KMS-11 (cell line): ENCODE data around the gene EYA3.
"Not testable (repeated sequence)": the region's sequence is repeated elsewhere in the genome, so short reads cannot be mapped to it uniquely, and the experiment has no call there.

Experiments
- H2AFZ ChIP-seq: fragments of 200-600 bp; sonication (generic); 2 replicates; pipeline ENCODE4 v1.6.1; 2016; ENCODE audit warnings: antibody characterized with exemption, mixed run types, low read depth
- H3K27ac ChIP-seq: fragments of 200-600 bp; sonication (generic); 2 replicates; pipeline ENCODE4 v1.6.1; 2016; ENCODE audit warnings: mild to moderate bottlenecking, mixed run types
- H3K27me3 ChIP-seq: fragments of 200-600 bp; sonication (generic); 2 replicates; pipeline ENCODE4 v1.6.1; 2017; ENCODE audit warnings: mild to moderate bottlenecking, low read depth, mixed run types, moderate library complexity; ENCODE audit not compliant: insufficient read depth
- H3K36me3 ChIP-seq: fragments of 200-600 bp; sonication (generic); 2 replicates; pipeline ENCODE4 v1.6.1; 2017; ENCODE audit warnings: mild to moderate bottlenecking, mixed run types; ENCODE audit not compliant: insufficient read depth
- H3K4me1 ChIP-seq: fragments of 200-600 bp; sonication (generic); 2 replicates; pipeline ENCODE4 v1.6.1; 2016; ENCODE audit warnings: mild to moderate bottlenecking, low read depth, mixed run types; ENCODE audit not compliant: poor library complexity, severe bottlenecking
- H3K4me2 ChIP-seq: fragments of 200-600 bp; sonication (generic); 2 replicates; pipeline ENCODE4 v1.7.0; 2016; ENCODE audit warnings: mild to moderate bottlenecking, mixed run types
- H3K4me3 ChIP-seq: fragments of 200-600 bp; sonication (generic); IDR thresholded peaks from 2 replicates; pipeline ENCODE4 v1.6.1; 2017; ENCODE audit warnings: low read depth, low read length, mixed read lengths; ENCODE audit not compliant: insufficient read depth
- H3K79me2 ChIP-seq: fragments of 200-600 bp; sonication (generic); 2 replicates; pipeline ENCODE4 v1.6.1; 2016; ENCODE audit warnings: low read depth, mixed run types; ENCODE audit not compliant: insufficient read depth
- H3K9ac ChIP-seq: fragments of 200-600 bp; sonication (generic); 2 replicates; pipeline ENCODE4 v1.6.1; 2016; ENCODE audit warnings: mild to moderate bottlenecking, mixed run types
- H4K20me1 ChIP-seq: fragments of 200-600 bp; sonication (generic); 2 replicates; pipeline ENCODE4 v1.6.1; 2016; ENCODE audit warnings: mild to moderate bottlenecking, mixed run types; ENCODE audit not compliant: insufficient read depth
- CTCF ChIP-seq: fragments of 200-600 bp; sonication (generic); conservative IDR thresholded peaks from 2 replicates; pipeline ENCODE4 v1.6.1; 2017; ENCODE audit warnings: low read depth, mild to moderate bottlenecking, antibody characterized with exemption, low read length, moderate library complexity, mixed read lengths

Gene EYA3

GRCh38 chr1:28010969-28011368 is 77.4 kb downstream of the EYA3 start:
- Histone ChIP-seq H3K4me1 (no peaks in the 10 kb centered on the region), H3K27ac (no peak overlapping the region), H2AFZ (no peak overlapping the region), H3K36me3 (no peaks in the 10 kb centered on the region; the same call in 1 of the 2 replicates), H3K4me2 (no peak overlapping the region), H3K9ac (no peak overlapping the region), H4K20me1 (no peaks in the 10 kb centered on the region), H3K79me2 (no peaks in the 10 kb centered on the region), H3K4me3 (no peak overlapping the region), H3K27me3 (no peaks in the 10 kb centered on the region)
- no peak for TF ChIP-seq CTCF

- H3K4me1 ChIP-seq, H3K4me3 ChIP-seq, H3K36me3 ChIP-seq, H3K27ac ChIP-seq, H3K9ac ChIP-seq, H3K4me2 ChIP-seq, H2AFZ ChIP-seq, H4K20me1 ChIP-seq, H3K79me2 ChIP-seq, H3K27me3 ChIP-seq: not testable (repeated sequence)
These were observed 85.3 kb downstream of the EYA3 start for GRCh38 chr1:28003117-28003516.

- Histone ChIP-seq H3K4me3 (no peak overlapping the region), H3K36me3 (peaks cover 4% of the 10 kb centered on the region; the same call in 1 of the 2 replicates), H3K79me2 (no peaks in the 10 kb centered on the region), H2AFZ (no peak overlapping the region), H3K4me1 (no peaks in the 10 kb centered on the region), H3K27ac (no peak overlapping the region), H3K4me2 (no peak overlapping the region), H3K9ac (no peak overlapping the region), H4K20me1 (no peaks in the 10 kb centered on the region), H3K27me3 (no peaks in the 10 kb centered on the region)
- no peak for TF ChIP-seq CTCF
These were observed 85.8 kb downstream of the EYA3 start for GRCh38 chr1:28002600-28002999.

- Histone ChIP-seq H3K27me3 (no peaks in the 10 kb centered on the region), H3K9ac (no peak overlapping the region), H3K27ac (no peak overlapping the region), H3K79me2 (no peaks in the 10 kb centered on the region), H3K4me1 (peaks cover 10% of the 10 kb centered on the region), H3K36me3 (peaks cover 8% of the 10 kb centered on the region; the same call in 1 of the 2 replicates), H2AFZ (no peak overlapping the region), H3K4me2 (no peak overlapping the region), H3K4me3 (no peak overlapping the region), H4K20me1 (no peaks in the 10 kb centered on the region)
- no peak for TF ChIP-seq CTCF
These were observed 89.4 kb downstream of the EYA3 start for GRCh38 chr1:27999055-27999454.

- not testable (repeated sequence) for H3K9ac ChIP-seq, H4K20me1 ChIP-seq, H3K4me1 ChIP-seq, H3K36me3 ChIP-seq, H2AFZ ChIP-seq, H3K27me3 ChIP-seq, H3K4me3 ChIP-seq, H3K4me2 ChIP-seq, H3K79me2 ChIP-seq, H3K27ac ChIP-seq
These were observed 93.9 kb downstream of the EYA3 start for GRCh38 chr1:27994526-27994925.
